GM13976 (cell line): ENCODE data around the gene NXPH2.
"Not testable (repeated sequence)": the region's sequence is repeated elsewhere in the genome, so short reads cannot be mapped to it uniquely, and the experiment has no call there.

Experiments used
- DNase-seq: peaks from one replicate; pipeline ENCODE4 v3.0.0; 2012; ENCODE audit warnings: low spot score
- CTCF ChIP-seq: IDR thresholded peaks from 2 replicates; pipeline ENCODE4 v1.5.1; 2012; ENCODE audit warnings: borderline replicate concordance, mild to moderate bottlenecking; ENCODE audit not compliant: insufficient read depth; ENCODE audit errors: extremely low read depth, missing control alignments, control extremely low read depth
- in situ Hi-C: fragments of 300-500 bp; cut with MboI; formaldehyde crosslinking; loops from one replicate; pipeline ENCODE4 v1.12.0; 2022; ENCODE audit warnings: low sequenced_read_pairs, mixed read lengths, inconsistent platforms; ENCODE audit not compliant: unreplicated experiment

Gene NXPH2

DNA sequence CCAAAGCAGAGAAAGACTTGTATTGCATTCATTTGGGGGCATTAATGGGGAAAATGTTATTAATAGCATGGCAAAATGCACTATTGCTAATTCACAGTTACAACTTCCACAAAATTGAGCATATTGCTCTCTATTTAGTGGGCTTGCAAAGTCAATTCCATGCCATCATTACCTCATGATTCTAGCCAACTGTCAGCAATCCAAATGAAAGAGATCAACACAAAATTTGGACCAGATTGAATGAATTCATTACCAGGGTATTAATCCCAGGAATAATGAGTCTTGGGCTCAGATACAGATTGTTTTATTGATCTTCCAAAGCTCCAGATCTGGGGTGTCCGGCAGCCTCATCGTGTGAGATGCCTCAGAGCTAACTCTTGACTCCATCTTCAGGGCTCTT, 38.3 kb downstream of the NXPH2 start:
- in situ Hi-C loops = no loop called here
- TF ChIP-seq CTCF = no peak
- no peak for DNase-seq

DNA sequence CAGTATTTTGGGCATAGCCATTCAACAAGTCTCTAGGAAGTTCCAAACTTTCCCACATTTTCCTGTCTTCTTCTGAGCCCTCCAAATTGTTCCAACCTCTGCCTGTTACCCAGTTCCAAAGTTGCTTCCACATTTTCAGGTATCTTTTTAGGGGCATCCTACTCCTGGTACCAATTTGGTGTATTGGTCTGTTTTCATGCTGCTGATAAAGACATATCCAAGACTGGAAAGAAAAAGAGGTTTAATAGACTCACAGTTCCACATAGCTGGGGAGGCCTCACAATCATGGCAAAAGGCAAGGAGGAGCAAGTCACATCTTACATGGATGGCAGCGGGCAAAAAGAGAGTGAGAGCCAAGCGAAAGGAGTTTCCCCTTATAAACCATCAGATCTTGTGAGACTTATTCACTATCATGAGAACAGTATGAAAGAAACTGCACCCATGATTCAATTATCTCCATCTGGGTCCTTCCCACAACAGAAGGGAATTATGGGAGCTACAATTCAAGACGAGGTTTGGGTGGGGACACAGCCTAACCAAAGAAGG, 43.1 kb downstream of the NXPH2 start:
- DNase-seq, in situ Hi-C loops: not testable (repeated sequence)

- in situ Hi-C loops = no loop called here
- no peak for DNase-seq
- no peak for TF ChIP-seq CTCF
Measured at GRCh38 chr2:138732651-138733050, 47.5 kb downstream of the NXPH2 start.

DNA sequence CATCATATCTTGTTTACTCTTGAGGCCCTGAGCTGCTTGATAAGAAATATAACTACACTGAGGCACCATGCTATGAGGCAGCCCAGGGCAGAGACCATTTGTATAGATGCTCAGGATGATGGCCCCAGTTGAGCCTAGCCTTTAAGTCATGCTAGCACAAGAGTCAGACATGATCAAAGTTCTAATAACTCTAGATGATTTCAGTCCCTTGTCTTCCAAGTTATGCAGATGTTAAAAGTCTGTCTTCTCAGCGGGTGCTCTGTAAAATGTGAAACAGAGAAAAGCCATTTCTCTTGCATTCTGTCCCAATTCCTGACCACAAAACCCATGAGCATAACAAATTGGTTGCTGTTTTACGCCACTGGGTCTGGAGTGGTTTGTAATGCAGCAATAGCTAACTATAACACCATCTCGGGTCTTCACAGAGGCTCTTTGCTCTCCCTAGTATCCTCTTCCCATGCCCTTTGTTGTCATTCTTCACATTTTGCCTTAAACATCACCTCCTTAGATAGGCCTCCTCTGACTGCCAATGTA, 49.6 kb downstream of the NXPH2 start:
- no peak for DNase-seq
- in situ Hi-C loops = no loop called here
- no peak for TF ChIP-seq CTCF

GRCh38 chr2:138727956-138728355, 52.2 kb downstream of the NXPH2 start:
- in situ Hi-C loops = no loop called here
- no peak for TF ChIP-seq CTCF

DNA sequence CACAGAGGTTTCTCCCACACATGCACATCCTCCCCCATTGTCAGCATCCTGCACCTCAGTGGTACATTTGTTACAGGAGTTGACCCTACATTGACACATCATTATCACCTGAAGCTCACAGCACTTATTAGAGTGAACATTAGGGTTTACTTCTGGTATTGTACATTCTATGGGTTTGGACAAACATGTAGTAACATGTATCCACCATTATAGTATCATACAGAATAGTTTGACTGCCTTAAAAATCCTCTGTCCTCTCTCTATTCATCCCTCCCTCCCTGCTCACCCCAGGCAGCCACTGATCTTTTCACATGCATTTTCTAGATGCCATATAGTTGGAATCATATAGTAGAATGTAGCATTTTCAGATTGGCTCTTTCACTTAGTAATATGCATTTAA, 53.5 kb downstream of the NXPH2 start:
- no peak for TF ChIP-seq CTCF
- no peak for DNase-seq
- in situ Hi-C loops = no loop called here

More at GRCh38 chr2:138727956-138728355, 52.2 kb downstream of the NXPH2 start:
- no peak for DNase-seq

DNA sequence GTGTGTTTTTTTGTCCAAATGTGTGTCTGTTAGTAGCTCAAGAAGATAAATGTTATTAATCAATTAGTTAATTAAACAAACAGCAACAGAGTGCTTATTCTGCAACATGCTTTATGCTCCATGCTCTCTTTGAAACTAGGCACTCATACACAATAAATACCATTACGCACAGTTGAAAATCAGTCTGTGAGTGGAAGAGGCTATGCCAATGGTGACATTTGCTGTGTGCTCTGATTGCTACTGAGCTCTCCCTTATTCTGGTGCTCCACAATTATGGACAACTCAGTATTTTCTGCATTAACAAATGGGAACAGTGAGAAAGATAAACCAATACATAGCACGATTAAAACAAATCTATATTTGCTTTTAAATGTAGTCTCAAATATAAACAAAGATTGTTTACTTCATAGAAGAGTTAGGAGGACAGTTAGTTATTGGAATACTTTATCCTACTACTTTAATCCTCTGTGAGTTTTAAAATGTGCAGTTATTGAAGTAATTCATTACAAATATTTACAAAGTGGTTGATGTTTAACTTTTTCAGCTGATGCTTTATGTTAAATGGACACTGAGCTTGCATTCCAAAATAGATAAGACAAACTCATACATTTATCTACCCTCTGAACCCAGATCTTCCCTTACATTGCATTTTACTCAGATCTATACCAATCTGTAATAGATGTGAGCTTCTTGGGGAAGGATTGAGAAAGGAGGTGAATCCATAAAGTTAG, 55.3 kb downstream of the NXPH2 start:
- in situ Hi-C loops = loop anchor here (25.0 kb wide), 1 partner anchor 238 kb away; no protein-coding TSS in a partner anchor
- no peak for TF ChIP-seq CTCF
- DNase-seq = no peak
